ACC112 (cell line): ENCODE data around the gene SNX10.

Experiments used
- H2AFZ ChIP-seq: fragments of 200-600 bp; sonication (generic); one replicate; pipeline ENCODE4 v1.6.0; 2017; ENCODE audit warnings: antibody characterized with exemption, low read length; ENCODE audit not compliant: unreplicated experiment
- H3K27ac ChIP-seq: fragments of 200-600 bp; sonication (generic); 2 replicates; pipeline ENCODE4 v1.5.1; 2014; ENCODE audit warnings: low read depth, mild to moderate bottlenecking, antibody characterized with exemption, low read length, moderate library complexity
- H3K27me3 ChIP-seq: fragments of 200-600 bp; sonication (generic); 2 replicates; pipeline ENCODE4 v1.6.1; 2014; ENCODE audit warnings: mild to moderate bottlenecking, antibody characterized with exemption, low read length, moderate library complexity, mixed read lengths; ENCODE audit not compliant: insufficient read depth
- H3K36me3 ChIP-seq: fragments of 200-600 bp; sonication (generic); 2 replicates; pipeline ENCODE4 v1.6.1; 2016; ENCODE audit warnings: mild to moderate bottlenecking, antibody characterized with exemption, low read length, moderate library complexity, mixed read lengths; ENCODE audit not compliant: insufficient read depth
- H3K4me1 ChIP-seq: fragments of 200-600 bp; sonication (generic); one replicate; pipeline ENCODE4 v1.6.1; 2016; ENCODE audit warnings: low read length, mixed read lengths; ENCODE audit not compliant: insufficient read depth, unreplicated experiment, control insufficient read depth
- H3K4me3 ChIP-seq: fragments of 200-600 bp; sonication (generic); 2 replicates; pipeline ENCODE4 v1.5.1; 2014; ENCODE audit warnings: mild to moderate bottlenecking, low read depth, low read length
- H3K79me2 ChIP-seq: fragments of 200-600 bp; sonication (generic); one replicate; pipeline ENCODE4 v1.6.0; 2016; ENCODE audit warnings: low read length; ENCODE audit not compliant: control insufficient read depth, unreplicated experiment, insufficient read depth

SNX10 gene

GRCh38 chr7:26317211-26317610 is 25.5 kb downstream of the SNX10 start:
- Histone ChIP-seq H2AFZ (no peak overlapping the region), H3K79me2 (no peaks in the 10 kb centered on the region), H3K4me3 (no peak overlapping the region), H3K27me3 (no peaks in the 10 kb centered on the region), H3K4me1 (no peaks in the 10 kb centered on the region), H3K36me3 (no peaks in the 10 kb centered on the region), H3K27ac (no peak overlapping the region)

- H3K27ac ChIP-seq = no peak overlapping the region
- H3K27me3 ChIP-seq = no peaks in the 10 kb centered on the region
- no peak overlapping the region for H2AFZ ChIP-seq
- H3K79me2 ChIP-seq = no peaks in the 10 kb centered on the region
- H3K4me3 ChIP-seq = no peak overlapping the region
- no peaks in the 10 kb centered on the region for H3K36me3 ChIP-seq
- H3K4me1 ChIP-seq = no peaks in the 10 kb centered on the region
Measured at GRCh38 chr7:26318921-26319320, 27.3 kb downstream of the SNX10 start.

- H3K4me3 ChIP-seq = no peak overlapping the region
- no peaks in the 10 kb centered on the region for H3K27me3 ChIP-seq
- no peaks in the 10 kb centered on the region for H3K79me2 ChIP-seq
- H2AFZ ChIP-seq = no peak overlapping the region
- no peak overlapping the region for H3K27ac ChIP-seq
- H3K4me1 ChIP-seq = no peaks in the 10 kb centered on the region
- H3K36me3 ChIP-seq = no peaks in the 10 kb centered on the region
Measured at GRCh38 chr7:26319636-26320035, 28.0 kb downstream of the SNX10 start.

- no peak overlapping the region for H2AFZ ChIP-seq
- no peaks in the 10 kb centered on the region for H3K79me2 ChIP-seq
Measured at GRCh38 chr7:26320878-26321277, 29.2 kb downstream of the SNX10 start.

GRCh38 chr7:26321435-26321834 is 29.8 kb downstream of the SNX10 start:
- H3K27ac ChIP-seq = no peak overlapping the region
- H3K27me3 ChIP-seq = no peaks in the 10 kb centered on the region
- no peaks in the 10 kb centered on the region for H3K36me3 ChIP-seq
- H3K4me1 ChIP-seq = no peaks in the 10 kb centered on the region
- H3K4me3 ChIP-seq = no peak overlapping the region
- no peak overlapping the region for H2AFZ ChIP-seq
- no peaks in the 10 kb centered on the region for H3K79me2 ChIP-seq

More at GRCh38 chr7:26320878-26321277, 29.2 kb downstream of the SNX10 start:
- Histone ChIP-seq H3K27me3 (no peaks in the 10 kb centered on the region), H3K27ac (no peak overlapping the region), H3K36me3 (no peaks in the 10 kb centered on the region), H3K4me3 (no peak overlapping the region), H3K4me1 (no peaks in the 10 kb centered on the region)

- no peak overlapping the region for H3K27ac ChIP-seq
- no peak overlapping the region for H3K4me3 ChIP-seq
- no peaks in the 10 kb centered on the region for H3K27me3 ChIP-seq
- no peaks in the 10 kb centered on the region for H3K79me2 ChIP-seq
- H3K36me3 ChIP-seq = no peaks in the 10 kb centered on the region
- no peaks in the 10 kb centered on the region for H3K4me1 ChIP-seq
- no peak overlapping the region for H2AFZ ChIP-seq
Measured at GRCh38 chr7:26326211-26326610, 34.5 kb downstream of the SNX10 start.

- Histone ChIP-seq H3K4me1 (no peaks in the 10 kb centered on the region), H3K79me2 (no peaks in the 10 kb centered on the region), H3K27ac (no peak overlapping the region), H2AFZ (no peak overlapping the region), H3K36me3 (no peaks in the 10 kb centered on the region), H3K4me3 (no peak overlapping the region), H3K27me3 (no peaks in the 10 kb centered on the region)
Measured at GRCh38 chr7:26328498-26329390, 37.1 kb downstream of the SNX10 start.

- Histone ChIP-seq H3K27me3 (no peaks in the 10 kb centered on the region), H3K4me1 (no peaks in the 10 kb centered on the region), H3K27ac (no peak overlapping the region), H3K36me3 (no peaks in the 10 kb centered on the region), H2AFZ (no peak overlapping the region), H3K79me2 (no peaks in the 10 kb centered on the region), H3K4me3 (no peak overlapping the region)
Measured at GRCh38 chr7:26329520-26330255, 38.0 kb downstream of the SNX10 start.

GRCh38 chr7:26331113-26331512 is 39.5 kb downstream of the SNX10 start:
- Histone ChIP-seq H3K4me1 (no peaks in the 10 kb centered on the region), H3K36me3 (no peaks in the 10 kb centered on the region)

GRCh38 chr7:26331789-26332188 is 40.1 kb downstream of the SNX10 start:
- H3K4me3 ChIP-seq = no peak overlapping the region
- no peaks in the 10 kb centered on the region for H3K36me3 ChIP-seq
- H2AFZ ChIP-seq = no peak overlapping the region
- no peaks in the 10 kb centered on the region for H3K27me3 ChIP-seq
- H3K4me1 ChIP-seq = no peaks in the 10 kb centered on the region
- no peak overlapping the region for H3K27ac ChIP-seq
- H3K79me2 ChIP-seq = no peaks in the 10 kb centered on the region

More at GRCh38 chr7:26331113-26331512, 39.5 kb downstream of the SNX10 start:
- no peaks in the 10 kb centered on the region for H3K79me2 ChIP-seq
- H3K27ac ChIP-seq = no peak overlapping the region
- H2AFZ ChIP-seq = no peak overlapping the region
- no peaks in the 10 kb centered on the region for H3K27me3 ChIP-seq
- H3K4me3 ChIP-seq = no peak overlapping the region

GRCh38 chr7:26332698-26333097 is 41.0 kb downstream of the SNX10 start:
- Histone ChIP-seq H3K4me1 (no peaks in the 10 kb centered on the region), H2AFZ (no peak overlapping the region), H3K79me2 (no peaks in the 10 kb centered on the region), H3K4me3 (no peak overlapping the region), H3K27me3 (no peaks in the 10 kb centered on the region), H3K36me3 (no peaks in the 10 kb centered on the region), H3K27ac (no peak overlapping the region)
